Fibroblast of the aortic adventitia (primary cell): ENCODE measurements around the gene COL4A1. TPM values are rescaled to one million over a fixed set of nuclear protein-coding genes. Genes with fewer than 3 reads are reported as not detected.
A peak's percentile ranks its signal among the peaks of the same experiment; 100 is the strongest.

Source experiments
- DNase-seq: peaks from one replicate; pipeline ENCODE4 v3.0.0-alpha.2; 2010; ENCODE audit warnings: low read depth
- H3K4me3 ChIP-seq: 2 replicates; pipeline ENCODE4 v1.5.1; 2011; ENCODE audit warnings: low read depth, mild to moderate bottlenecking, control low read depth, low read length, moderate library complexity
- total RNA-seq: library from RNA; depleted of rRNA; stranded (reverse); fragments of >200 nt; gene quantifications from 2 replicates; pipeline ENCODE4 v1.2.3, GENCODE V29; 2012; ENCODE audit warnings: low replicate concordance
- TF ChIP-seq, protein P1 (sequence below): IDR thresholded peaks from 2 replicates; pipeline ENCODE4 v1.5.1; 2011; ENCODE audit warnings: mild to moderate bottlenecking, low read length, control low read depth, inconsistent platforms; ENCODE audit not compliant: insufficient read depth

COL4A1 gene
- total RNA-seq, 1 donor, result 43.7 TPM

DNA sequence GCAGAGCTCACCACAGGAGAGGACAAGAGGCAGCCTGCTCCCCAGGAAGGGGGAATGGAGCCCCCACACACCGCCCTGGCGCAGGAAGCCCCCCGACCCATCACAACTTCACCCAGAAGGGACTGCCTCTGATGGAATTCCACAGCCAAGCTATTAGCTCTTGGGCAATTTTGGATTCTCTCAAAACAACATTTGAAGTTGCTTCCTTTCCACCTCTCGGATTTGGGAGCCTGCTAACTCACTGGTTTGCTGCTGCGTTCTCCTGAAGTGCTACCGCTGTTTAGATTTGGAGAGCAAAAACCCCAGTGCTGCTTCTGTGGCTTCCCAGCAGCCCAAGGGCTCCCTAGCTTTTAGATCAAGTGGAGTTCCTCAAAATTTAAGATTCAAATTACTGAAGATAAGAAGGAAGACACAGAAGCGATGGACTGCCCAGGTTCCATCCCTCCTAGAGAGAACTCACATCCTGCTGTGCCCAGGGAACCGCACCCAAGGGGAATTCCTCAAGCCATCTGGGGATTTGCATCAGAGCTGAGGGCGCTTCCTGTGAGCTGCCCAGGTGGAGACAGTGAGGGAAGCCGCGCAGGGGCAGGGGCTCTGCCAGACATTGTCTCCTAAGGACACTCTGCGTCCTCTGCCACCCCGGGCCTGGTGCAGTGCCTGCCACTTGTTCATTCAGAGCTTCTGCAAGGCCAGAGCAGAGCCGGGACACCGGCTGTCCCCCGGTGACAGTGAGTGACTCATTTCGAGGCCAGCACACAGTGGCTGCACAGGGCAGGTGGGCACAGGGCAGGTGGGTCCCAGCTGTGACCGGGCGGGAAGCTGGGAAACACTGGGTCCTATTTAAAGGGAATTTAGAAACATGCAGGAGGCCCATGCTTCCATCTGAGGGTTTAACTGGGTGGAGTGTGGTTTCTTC lies 45.5 kb downstream of the COL4A1 start:
- H3K4me3 ChIP-seq, result no peak overlapping the region
- no peak for DNase-seq
- TF ChIP-seq, protein P1, sequence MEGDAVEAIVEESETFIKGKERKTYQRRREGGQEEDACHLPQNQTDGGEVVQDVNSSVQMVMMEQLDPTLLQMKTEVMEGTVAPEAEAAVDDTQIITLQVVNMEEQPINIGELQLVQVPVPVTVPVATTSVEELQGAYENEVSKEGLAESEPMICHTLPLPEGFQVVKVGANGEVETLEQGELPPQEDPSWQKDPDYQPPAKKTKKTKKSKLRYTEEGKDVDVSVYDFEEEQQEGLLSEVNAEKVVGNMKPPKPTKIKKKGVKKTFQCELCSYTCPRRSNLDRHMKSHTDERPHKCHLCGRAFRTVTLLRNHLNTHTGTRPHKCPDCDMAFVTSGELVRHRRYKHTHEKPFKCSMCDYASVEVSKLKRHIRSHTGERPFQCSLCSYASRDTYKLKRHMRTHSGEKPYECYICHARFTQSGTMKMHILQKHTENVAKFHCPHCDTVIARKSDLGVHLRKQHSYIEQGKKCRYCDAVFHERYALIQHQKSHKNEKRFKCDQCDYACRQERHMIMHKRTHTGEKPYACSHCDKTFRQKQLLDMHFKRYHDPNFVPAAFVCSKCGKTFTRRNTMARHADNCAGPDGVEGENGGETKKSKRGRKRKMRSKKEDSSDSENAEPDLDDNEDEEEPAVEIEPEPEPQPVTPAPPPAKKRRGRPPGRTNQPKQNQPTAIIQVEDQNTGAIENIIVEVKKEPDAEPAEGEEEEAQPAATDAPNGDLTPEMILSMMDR, result no peak

DNA sequence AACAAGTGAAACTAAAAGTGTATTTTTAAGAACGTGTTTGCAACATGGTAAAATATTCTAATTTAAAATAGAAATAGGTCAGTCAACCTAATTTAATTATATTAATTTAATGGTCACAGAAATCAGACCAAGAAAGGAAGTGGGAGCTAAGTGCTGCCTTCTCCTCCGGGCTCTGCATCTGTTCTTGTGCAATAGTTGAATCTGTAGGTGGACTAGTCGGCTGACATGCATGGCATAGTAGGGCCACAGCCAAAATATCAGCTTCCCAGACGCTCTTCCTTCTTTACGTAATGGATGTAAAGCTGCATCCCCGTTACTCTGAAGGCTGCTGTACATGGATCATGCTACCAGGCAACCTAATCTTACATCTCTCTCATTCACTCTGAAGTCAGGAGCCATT lies 47.3 kb downstream of the COL4A1 start:
- DNase-seq, result peak; percentile 9
- H3K4me3 ChIP-seq, result no peak overlapping the region
- TF ChIP-seq, protein P1, result no peak

DNA sequence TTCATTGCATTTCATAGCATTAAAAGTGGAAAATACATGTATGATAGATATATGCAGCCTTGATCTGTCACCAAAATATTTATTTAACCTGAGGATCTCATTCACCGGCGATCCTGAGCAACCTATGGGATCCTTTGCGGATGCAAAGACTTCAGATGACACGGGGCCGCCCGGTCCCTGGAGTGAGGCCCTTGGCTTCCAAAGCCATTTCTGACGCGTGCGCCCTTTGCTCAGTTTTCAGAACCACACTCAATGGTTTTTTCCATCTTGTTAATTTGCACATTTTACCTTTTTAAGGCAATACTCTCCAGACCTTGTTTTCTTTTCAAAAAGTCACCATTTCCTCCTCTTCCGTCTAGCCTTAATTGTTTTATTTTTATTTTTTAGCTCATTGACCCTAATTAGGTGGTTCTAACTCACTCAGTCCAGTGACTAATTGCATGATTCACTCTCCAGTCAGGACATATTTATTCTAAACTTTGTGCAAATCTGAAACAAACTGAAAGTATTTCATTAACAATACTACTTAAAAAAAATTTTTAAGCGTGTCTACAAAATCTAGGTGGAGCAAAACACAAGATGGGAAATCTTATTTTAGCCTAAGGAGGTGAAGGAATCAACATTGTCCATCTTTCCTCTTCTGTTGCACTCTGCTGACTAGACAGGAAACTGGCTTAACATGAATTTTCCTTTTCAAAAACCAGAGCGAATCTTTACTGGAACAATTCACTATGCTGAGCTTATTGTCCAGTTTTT lies 47.9 kb downstream of the COL4A1 start:
- TF ChIP-seq, protein P1, result no peak
- DNase-seq, result peak; percentile 18
- no peak overlapping the region for H3K4me3 ChIP-seq

DNA sequence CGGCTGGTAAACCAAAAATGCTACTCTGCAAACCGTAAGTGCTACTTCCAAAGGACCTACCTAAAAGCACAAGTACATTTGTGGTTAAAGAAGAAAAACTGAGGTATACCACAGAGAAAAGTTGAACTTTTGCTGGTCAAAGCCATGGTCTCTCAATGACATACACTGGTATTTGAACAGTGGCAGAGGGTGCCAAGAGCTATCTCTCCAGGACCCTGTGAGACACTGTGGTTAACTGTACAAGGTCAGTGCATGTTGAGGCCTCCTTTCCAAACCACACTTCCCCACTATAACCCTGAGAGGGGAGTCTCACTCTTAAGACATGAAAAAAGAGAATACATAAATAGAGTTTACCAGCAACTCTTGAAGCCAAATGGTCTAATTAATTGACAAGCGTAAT lies 49.5 kb downstream of the COL4A1 start:
- TF ChIP-seq, protein P1, result no peak
- DNase-seq, result no peak
- H3K4me3 ChIP-seq, result no peak overlapping the region

DNA sequence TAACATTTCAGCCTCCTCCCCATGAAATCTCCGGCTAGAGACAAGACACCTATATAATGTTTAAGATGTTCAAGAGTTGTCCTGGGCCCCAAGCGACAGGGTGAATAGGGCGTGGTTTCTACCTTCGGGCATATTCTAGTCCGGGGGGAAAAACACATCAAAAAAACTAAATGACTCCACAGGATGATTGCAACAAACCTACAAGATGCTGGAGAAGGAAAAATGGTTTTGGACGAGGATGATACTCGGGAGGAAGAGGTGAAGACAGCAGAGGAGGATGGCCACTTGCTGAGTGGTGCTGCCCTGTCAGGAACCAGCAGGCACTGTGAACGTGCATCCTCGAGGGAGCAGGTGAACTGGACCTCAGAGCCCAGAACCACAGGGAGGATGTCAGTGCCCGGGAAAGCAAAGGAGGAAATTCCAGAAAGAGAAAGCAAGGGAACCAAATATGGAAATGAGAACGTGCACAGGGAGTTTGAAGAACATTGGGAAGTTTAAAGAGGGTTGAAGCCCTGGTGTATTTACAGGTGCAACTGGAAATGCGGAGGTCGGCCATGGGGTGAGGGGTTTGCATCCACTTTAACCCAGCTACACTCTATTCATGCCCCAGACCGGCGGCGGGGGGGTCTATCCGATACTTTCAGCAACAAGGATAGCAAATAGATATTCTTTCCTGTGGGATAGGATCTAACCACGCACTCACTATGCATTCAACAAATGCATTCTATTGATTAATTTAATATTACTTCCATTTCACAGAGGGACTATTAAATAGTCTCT lies 50.6 kb downstream of the COL4A1 start:
- H3K4me3 ChIP-seq, result no peak overlapping the region
- no peak for DNase-seq

More for the DNA sequence above, 50.6 kb downstream of the COL4A1 start:
- TF ChIP-seq, protein P1, result no peak
